RWPE1 (cell line): ENCODE data around the gene DAAM2.

Source experiments
- CTCF ChIA-PET: fragments of 350-600 bp; sonication (Branson Sonifier 250); formaldehyde crosslinking; extraction: SDS; loops from one replicate; lab custom pipeline; 2021; lab: Yijun Ruan, JAX
- POLR2A ChIA-PET: fragments of 400-600 bp; formaldehyde crosslinking; extraction: SDS; loops from one replicate; lab custom pipeline; 2020; ENCODE audit warnings: antibody characterized with exemption; ENCODE audit not compliant: low non-redundant PET; lab: Yijun Ruan, JAX
- DNase-seq: peaks from one replicate; pipeline ENCODE4 v3.0.0; 2012; ENCODE audit warnings: low spot score
- H3K27ac ChIP-seq: fragments of 450-650 bp; 2 replicates; pipeline ENCODE4 v1.5.1; 2017
- TF ChIP-seq, protein P1 (sequence below): fragments of 450-650 bp; conservative IDR thresholded peaks from 2 replicates; pipeline ENCODE4 v1.5.1; 2017; ENCODE audit warnings: low read depth, mild to moderate bottlenecking

The DAAM2 gene

DNA sequence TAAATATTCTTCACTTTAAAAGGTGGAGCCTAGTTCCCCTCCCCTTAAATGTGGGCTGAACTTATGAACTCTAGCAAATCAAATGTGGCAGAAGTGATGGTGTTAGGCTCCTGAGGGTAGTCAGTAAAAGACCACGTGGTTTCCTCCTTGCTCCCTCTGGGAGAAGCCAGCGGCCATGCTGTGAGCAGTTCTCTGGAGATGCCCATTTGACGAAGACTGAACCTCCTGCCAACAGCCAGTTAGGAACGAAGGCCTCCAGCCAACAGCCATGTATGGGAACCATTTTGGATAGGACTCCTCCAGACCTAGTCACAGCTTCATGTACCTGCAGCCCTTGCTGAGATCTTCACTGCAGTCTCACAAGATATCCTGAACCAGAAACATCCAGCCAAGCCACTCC is 149.6 kb downstream of the DAAM2 start:
- TF ChIP-seq, protein P1, sequence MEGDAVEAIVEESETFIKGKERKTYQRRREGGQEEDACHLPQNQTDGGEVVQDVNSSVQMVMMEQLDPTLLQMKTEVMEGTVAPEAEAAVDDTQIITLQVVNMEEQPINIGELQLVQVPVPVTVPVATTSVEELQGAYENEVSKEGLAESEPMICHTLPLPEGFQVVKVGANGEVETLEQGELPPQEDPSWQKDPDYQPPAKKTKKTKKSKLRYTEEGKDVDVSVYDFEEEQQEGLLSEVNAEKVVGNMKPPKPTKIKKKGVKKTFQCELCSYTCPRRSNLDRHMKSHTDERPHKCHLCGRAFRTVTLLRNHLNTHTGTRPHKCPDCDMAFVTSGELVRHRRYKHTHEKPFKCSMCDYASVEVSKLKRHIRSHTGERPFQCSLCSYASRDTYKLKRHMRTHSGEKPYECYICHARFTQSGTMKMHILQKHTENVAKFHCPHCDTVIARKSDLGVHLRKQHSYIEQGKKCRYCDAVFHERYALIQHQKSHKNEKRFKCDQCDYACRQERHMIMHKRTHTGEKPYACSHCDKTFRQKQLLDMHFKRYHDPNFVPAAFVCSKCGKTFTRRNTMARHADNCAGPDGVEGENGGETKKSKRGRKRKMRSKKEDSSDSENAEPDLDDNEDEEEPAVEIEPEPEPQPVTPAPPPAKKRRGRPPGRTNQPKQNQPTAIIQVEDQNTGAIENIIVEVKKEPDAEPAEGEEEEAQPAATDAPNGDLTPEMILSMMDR = no peak
- POLR2A ChIA-PET = no interaction called here
- CTCF ChIA-PET = no interaction called here
- no peak for DNase-seq
- H3K27ac ChIP-seq = no peak overlapping the region

DNA sequence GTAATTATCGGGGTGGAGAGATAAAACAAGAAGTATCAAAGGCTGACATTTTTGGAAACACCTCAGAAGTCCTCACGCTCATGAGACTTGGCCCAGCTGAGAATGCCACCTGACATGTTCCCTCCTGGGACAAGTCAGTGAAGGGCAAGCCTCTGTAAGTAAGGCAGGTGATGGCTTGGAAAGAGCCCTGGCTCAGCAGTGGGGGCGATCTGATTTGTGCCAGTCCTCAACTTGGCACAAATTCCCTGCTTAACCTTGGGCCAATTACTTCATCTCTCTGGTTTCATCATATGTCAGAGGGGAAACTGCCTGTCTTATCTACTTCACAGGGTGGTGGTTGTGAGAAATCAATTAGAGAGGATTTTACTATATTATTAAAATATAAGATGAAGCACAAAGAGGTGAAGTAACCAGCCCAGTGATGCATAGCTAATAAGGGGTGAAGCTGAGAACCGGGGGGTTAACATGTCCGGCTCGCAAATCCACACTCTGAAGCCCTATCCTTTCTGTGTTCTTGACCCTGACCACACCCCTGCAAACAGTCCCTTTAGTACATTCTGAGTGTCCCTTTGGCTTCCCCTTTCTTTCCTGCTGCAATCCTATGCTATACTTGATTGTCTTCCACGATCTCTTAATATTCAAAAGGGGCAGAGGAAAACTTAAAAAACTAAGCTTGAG is 150.9 kb downstream of the DAAM2 start:
- no peak overlapping the region for H3K27ac ChIP-seq
- POLR2A ChIA-PET = no interaction called here

GRCh38 chr6:39945626-39946025 is 153.4 kb downstream of the DAAM2 start:
- no peak overlapping the region for H3K27ac ChIP-seq
- ChIA-PET POLR2A (no interaction called here), CTCF (no interaction called here)
- peak; percentile 42 for DNase-seq
- TF ChIP-seq, protein P1 = no peak

More for the DNA sequence above, 150.9 kb downstream of the DAAM2 start:
- DNase-seq = no peak
- CTCF ChIA-PET = no interaction called here
- TF ChIP-seq, protein P1 = no peak

GRCh38 chr6:39947611-39948068 is 155.5 kb downstream of the DAAM2 start:
- DNase-seq = no peak
- POLR2A ChIA-PET = no interaction called here
- CTCF ChIA-PET = no interaction called here
- no peak overlapping the region for H3K27ac ChIP-seq
- TF ChIP-seq, protein P1 = no peak

GRCh38 chr6:39948199-39948791 is 156.1 kb downstream of the DAAM2 start:
- TF ChIP-seq, protein P1 = no peak
- H3K27ac ChIP-seq = no peak overlapping the region
- no peak for DNase-seq
- POLR2A ChIA-PET = no interaction called here
- CTCF ChIA-PET = no interaction called here

GRCh38 chr6:39950125-39950720 is 158.0 kb downstream of the DAAM2 start:
- H3K27ac ChIP-seq = no peak overlapping the region
- ChIA-PET POLR2A (no interaction called here), CTCF (no interaction called here)
- DNase-seq = no peak
- TF ChIP-seq, protein P1 = no peak
